HG03558 (cell line): ENCODE measurements around the gene TRPC3.

ENCODE experiments used
- ATAC-seq: cut with Tn5 transposase; IDR thresholded peaks from one replicate; pipeline ENCODE4 v1.9.1; 2021; ENCODE audit warnings: moderate number of reproducible peaks; ENCODE audit not compliant: unreplicated experiment; ENCODE audit errors: extremely low read depth

TRPC3 gene

GRCh38 chr4:121879135-121879534, 72.7 kb downstream of the TRPC3 start:
- ATAC-seq: no peak

GRCh38 chr4:121877041-121877773, 74.7 kb downstream of the TRPC3 start:
- ATAC-seq: no peak

GRCh38 chr4:121876070-121876469, 75.8 kb downstream of the TRPC3 start:
- no peak for ATAC-seq

- no peak for ATAC-seq
These were observed 76.2 kb downstream of the TRPC3 start for GRCh38 chr4:121875652-121876051.

GRCh38 chr4:121873604-121874003, 78.3 kb downstream of the TRPC3 start:
- no peak for ATAC-seq

- ATAC-seq: peak; percentile 98
These were observed 81.7 kb downstream of the TRPC3 start, which contains the start of gene BBS7 for GRCh38 chr4:121869841-121870822. Gene BBS7 (minus strand): TSS chr4:121870474. CDS start chr4:121870313, 161 bp downstream.

- no peak for ATAC-seq
These were observed 88.1 kb downstream of the TRPC3 start for GRCh38 chr4:121863799-121864198.

GRCh38 chr4:121861426-121861825, 90.4 kb downstream of the TRPC3 start:
- no peak for ATAC-seq

- ATAC-seq: no peak
These were observed 91.7 kb downstream of the TRPC3 start for GRCh38 chr4:121860121-121860520.

- ATAC-seq: no peak
These were observed 100.5 kb downstream of the TRPC3 start for GRCh38 chr4:121851354-121851753.

- no peak for ATAC-seq
These were observed 105.2 kb downstream of the TRPC3 start for GRCh38 chr4:121846662-121847061.

- no peak for ATAC-seq
These were observed 109.0 kb downstream of the TRPC3 start for GRCh38 chr4:121842862-121843261.

- no peak for ATAC-seq
These were observed 113.7 kb downstream of the TRPC3 start for GRCh38 chr4:121838136-121838535.

- no peak for ATAC-seq
These were observed 122.3 kb downstream of the TRPC3 start for GRCh38 chr4:121829511-121829910.
